A549 (cell line): ENCODE measurements around the gene RAB13. TPM values are rescaled to one million over a fixed set of nuclear protein-coding genes. Genes with fewer than 3 reads are reported as not detected.

Experiments used
- ATAC-seq, 2 experiments: fragments of 200-7000 bp in 1 of 2; fragments of >200 bp in 1 of 2; cut with Nextera tagmentation in 1 of 2; cut with Tn5 transposase in 1 of 2; 3 replicates each; pipeline versions ENCODE4 v1.8.0 to v1.9.1; 2018 to 2020; ENCODE audit warnings: mild to moderate bottlenecking in 1 of 2, moderate library complexity in 1 of 2
- CTCF ChIA-PET: fragments of 300-600 bp; sonication (Branson Sonifier 250); formaldehyde crosslinking; extraction: SDS; loops from one replicate; lab custom pipeline; 2021; ENCODE audit warnings: antibody characterized with exemption, inconsistent platforms; lab: Yijun Ruan, JAX
- POLR2A ChIA-PET: fragments of 350-600 bp; formaldehyde crosslinking; extraction: SDS; loops from one replicate; lab custom pipeline; 2021; ENCODE audit warnings: antibody characterized with exemption, inconsistent platforms; lab: Yijun Ruan, JAX
- DNase-seq, 2 experiments: peaks; one replicate each; pipeline versions ENCODE4 v3.0.0 to v3.0.0-alpha.2; 2011 to 2016; ENCODE audit warnings: low read depth in 1 of 2, low spot score in 1 of 2
- FAIRE-seq: peaks from 2 replicates; lab custom pipeline; 2011; peaks lifted over from hg19 to GRCh38; lab: Jason Lieb, UNC
- H3K27ac ChIP-seq, 2 experiments: fragments of >200 bp; sonication (Bioruptor Twin); formaldehyde crosslinking; 3 replicates each; pipeline ENCODE4 v1.5.1; 2016 to 2017
- H3K4me1 ChIP-seq: fragments of >200 bp; sonication (Bioruptor Twin); formaldehyde crosslinking; 3 replicates; pipeline ENCODE4 v1.6.1; 2016
- H3K4me2 ChIP-seq: fragments of >200 bp; sonication (Bioruptor Twin); formaldehyde crosslinking; 3 replicates; pipeline ENCODE4 v1.6.1; 2016
- H3K4me3 ChIP-seq: fragments of >200 bp; sonication (Bioruptor Twin); formaldehyde crosslinking; 3 replicates; pipeline ENCODE4 v1.5.1; 2016
- H3K9me3 ChIP-seq: fragments of >200 bp; sonication (Bioruptor Twin); formaldehyde crosslinking; 3 replicates; pipeline ENCODE4 v1.6.1; 2016
- BHLHE40 ChIP-seq: IDR thresholded peaks from 2 replicates; pipeline ENCODE4 v1.6.1; 2012; ENCODE audit warnings: low read depth, low read length, inconsistent platforms
- CBX2 ChIP-seq: fragments of 200-600 bp; sonication (generic); IDR thresholded peaks from 2 replicates; pipeline ENCODE4 v1.6.1; 2016; ENCODE audit warnings: low read depth, mild to moderate bottlenecking, borderline replicate concordance
- CEBPB ChIP-seq, 2 experiments: fragments of >200 bp in 1 of 2; sonication (Bioruptor Twin) in 1 of 2; formaldehyde crosslinking in 1 of 2; IDR thresholded peaks; 2 replicates each; pipeline ENCODE4 v1.6.1; 2012 to 2016
- ELK1 ChIP-seq: fragments of 150-350 bp; IDR thresholded peaks from 2 replicates; pipeline ENCODE4 v1.6.1; 2014; ENCODE audit warnings: low read depth, mild to moderate bottlenecking, low read length
- FOXS1 ChIP-seq: fragments of 250-450 bp; sonication (Bioruptor Pico); IDR thresholded peaks from 2 replicates; pipeline ENCODE4 v1.5.0; 2020; ENCODE audit warnings: mild to moderate bottlenecking, moderate library complexity
- GATA3 ChIP-seq: IDR thresholded peaks from 2 replicates; pipeline ENCODE4 v1.6.1; 2012; ENCODE audit warnings: borderline replicate concordance
- HOXA7 ChIP-seq: fragments of 250-450 bp; sonication (Bioruptor Pico); IDR thresholded peaks from 2 replicates; pipeline ENCODE4 v1.5.0; 2020; ENCODE audit warnings: mild to moderate bottlenecking, moderate library complexity
- HOXB5 ChIP-seq: fragments of 250-450 bp; sonication (Bioruptor Pico); IDR thresholded peaks from 2 replicates; pipeline ENCODE4 v1.5.0; 2020; ENCODE audit warnings: mild to moderate bottlenecking, moderate library complexity
- JUNB ChIP-seq: fragments of >200 bp; sonication (Bioruptor Twin); formaldehyde crosslinking; IDR thresholded peaks from 2 replicates; pipeline ENCODE4 v1.6.1; 2016
- KDM1A ChIP-seq: fragments of 200-600 bp; sonication (generic); IDR thresholded peaks from 2 replicates; pipeline ENCODE4 v1.6.1; 2016; ENCODE audit warnings: low read depth, mild to moderate bottlenecking
- MYC ChIP-seq: IDR thresholded peaks from 2 replicates; pipeline ENCODE4 v1.6.1; 2012; ENCODE audit warnings: mild to moderate bottlenecking, inconsistent platforms, low read length, improper control_type of control experiment, borderline replicate concordance
- NPAS2 ChIP-seq: fragments of 250-450 bp; sonication (Bioruptor Pico); IDR thresholded peaks from 2 replicates; pipeline ENCODE4 v1.8.0; 2022; ENCODE audit warnings: mild to moderate bottlenecking, moderate library complexity, borderline replicate concordance
- POLR2A ChIP-seq: IDR thresholded peaks from 2 replicates; pipeline ENCODE4 v1.6.1; 2012; ENCODE audit warnings: mild to moderate bottlenecking, low read length
- POLR2AphosphoS2 ChIP-seq: conservative IDR thresholded peaks from 2 replicates; pipeline ENCODE4 v1.6.1; 2012; ENCODE audit warnings: low read length, improper control_type of control experiment, inconsistent platforms
- RCOR1 ChIP-seq: fragments of 150-350 bp; IDR thresholded peaks from 2 replicates; pipeline ENCODE4 v1.6.1; 2014; ENCODE audit warnings: antibody characterized with exemption, low read length, low read depth
- RFX5 ChIP-seq: fragments of 450-650 bp; IDR thresholded peaks from 2 replicates; pipeline ENCODE4 v1.7.1; 2014; ENCODE audit warnings: antibody characterized with exemption, mild to moderate bottlenecking, moderate library complexity
- TP53 ChIP-seq: fragments of 250-450 bp; sonication (Bioruptor Pico); IDR thresholded peaks from 2 replicates; pipeline ENCODE4 v1.5.0; 2021; ENCODE audit warnings: mild to moderate bottlenecking, moderate library complexity
- ZC3H11A ChIP-seq: fragments of 450-650 bp; IDR thresholded peaks from 2 replicates; pipeline ENCODE4 v1.6.1; 2014; ENCODE audit warnings: antibody characterized with exemption, mild to moderate bottlenecking
- WGBS: methylation state at CpG from one replicate; pipeline ENCODE4 v1.1.6; 2017; ENCODE audit errors: missing lambda C conversion rate; 5-methylcytosine and 5-hydroxymethylcytosine counted together
- polyA plus RNA-seq, 4 experiments: library from polyadenylated mRNA; depleted of rRNA in 3 of 4; stranded (reverse); fragments of >200 nt; fragmentation: RNase III in 1 of 4; extraction: RNeasy Plus Mini Kit Qiagen cat#74134 plus additional on column Dnase treatment in 1 of 4; gene quantifications; 2 replicates in 3 of 4; 3 replicates in 1 of 4; pipeline ENCODE4 v1.2.3, GENCODE V29; 2011 to 2017
- TF ChIP-seq, protein P1 (sequence below): IDR thresholded peaks from 2 replicates; pipeline ENCODE4 v1.6.1; 2012; ENCODE audit warnings: low read depth, borderline replicate concordance
- TF ChIP-seq, protein P2 (sequence below): fragments of 250-450 bp; sonication (Bioruptor Pico); IDR thresholded peaks from 2 replicates; pipeline ENCODE4 v1.5.0; 2020; ENCODE audit warnings: low read depth, mild to moderate bottlenecking, moderate library complexity

RAB13 gene
- polyA plus RNA-seq, 2 of the 4 experiments (the other 2 are of a cell fraction) = 90.9 to 160 TPM

DNA sequence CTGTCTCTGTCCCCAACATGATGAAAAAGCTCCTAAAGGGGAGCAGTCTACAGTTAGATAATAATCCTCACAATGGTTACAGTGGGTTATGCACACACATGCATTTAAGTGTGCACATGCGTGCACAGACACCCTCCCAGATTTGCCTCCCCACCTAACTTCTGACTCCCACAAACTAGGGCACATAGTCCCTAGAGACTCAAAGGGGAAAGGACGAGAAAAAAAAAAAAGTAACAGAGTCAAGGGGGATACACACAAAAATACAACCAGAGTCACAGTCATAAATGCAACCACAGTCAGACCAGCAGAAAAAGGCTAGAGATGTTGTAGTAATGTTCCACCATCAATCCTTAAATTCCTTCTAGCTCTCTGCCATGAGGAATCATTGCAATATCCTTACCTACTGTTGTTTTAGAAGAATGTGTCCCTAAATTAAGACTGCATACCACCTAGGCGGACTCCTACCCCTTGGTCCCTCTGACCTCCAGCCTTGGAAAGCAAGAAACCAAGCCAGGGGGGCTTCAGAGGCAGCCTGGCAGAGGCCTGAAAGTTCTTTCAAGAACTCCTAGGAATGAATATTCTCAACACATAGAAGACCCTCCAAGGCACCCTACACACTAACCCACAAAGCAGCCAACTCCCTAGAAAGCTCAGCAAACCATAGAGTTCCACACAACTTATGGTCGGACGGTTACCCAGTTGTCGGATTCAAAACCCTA, 29.0 kb downstream of the RAB13 start:
- no peaks in the 10 kb centered on the region for H3K9me3 ChIP-seq
- TF ChIP-seq TP53 (CRISPR knock-in tag) (no peak), KDM1A (no peak), RCOR1 (no peak), FOXS1 (CRISPR knock-in tag) (no peak)
- TF ChIP-seq, protein P1, sequence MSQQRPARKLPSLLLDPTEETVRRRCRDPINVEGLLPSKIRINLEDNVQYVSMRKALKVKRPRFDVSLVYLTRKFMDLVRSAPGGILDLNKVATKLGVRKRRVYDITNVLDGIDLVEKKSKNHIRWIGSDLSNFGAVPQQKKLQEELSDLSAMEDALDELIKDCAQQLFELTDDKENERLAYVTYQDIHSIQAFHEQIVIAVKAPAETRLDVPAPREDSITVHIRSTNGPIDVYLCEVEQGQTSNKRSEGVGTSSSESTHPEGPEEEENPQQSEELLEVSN = no peak
- ChIA-PET POLR2A (interaction anchor here (1.4 to 2.4 kb wide), 2 partner anchors 10 to 21 kb away, joined by 3 to 11 read pairs; partner anchors contain the start of genes CREB3L4 and JTB), CTCF (interaction anchor here (0.9 to 7.5 kb wide), 4 partner anchors 10 to 160 kb away, joined by 5 to 75 read pairs (median 14); partner anchors contain the start of genes CREB3L4, DENND4B and RAB13)
- FAIRE-seq (no peak), ATAC-seq (no peak), DNase-seq (no peak)
- peaks cover 28% of the 10 kb centered on the region for H3K4me1 ChIP-seq
- peak overlapping the region; percentile 90 for H3K4me2 ChIP-seq
- peak overlapping the region; percentile 92 to 95 for H3K27ac ChIP-seq
- WGBS = 86% methylated on average over 6 of the region's 6 CpGs
- H3K4me3 ChIP-seq = peak overlapping the region; percentile 94

DNA sequence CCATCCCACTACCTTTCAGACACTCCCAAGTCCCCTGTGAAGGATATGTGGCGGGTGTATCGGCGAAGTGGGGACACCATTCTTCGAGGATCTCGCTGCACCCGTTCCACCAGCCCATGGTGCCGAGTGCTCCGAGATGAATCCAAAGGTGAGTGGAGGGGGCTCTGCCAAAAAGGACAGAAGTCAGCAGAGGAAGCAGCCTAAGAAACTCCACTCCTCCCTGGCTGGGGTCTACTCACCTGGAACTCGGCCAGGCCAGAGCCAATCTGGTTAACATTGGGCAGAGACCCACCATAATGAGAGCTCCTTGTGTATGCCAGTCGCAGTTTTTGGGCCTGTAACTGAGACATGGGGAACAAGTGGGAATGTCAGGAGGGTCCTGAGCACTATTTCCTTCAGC, 31.3 kb downstream of the RAB13 start:
- FAIRE-seq (no peak), DNase-seq (no peak), ATAC-seq (no peak)
- H3K4me1 ChIP-seq = peaks cover 20% of the 10 kb centered on the region
- TF ChIP-seq MYC (no peak), BHLHE40 (no peak), HOXA7 (CRISPR knock-in tag) (no peak), CEBPB (IDR thresholded peaks at IDR 0.05) (no peak), CBX2 (no peak), RCOR1 (no peak)
- no peak overlapping the region for H3K4me2 ChIP-seq
- no peak overlapping the region for H3K27ac ChIP-seq
- ChIA-PET CTCF (interaction anchor here (0.7 to 7.5 kb wide), 4 partner anchors 10 to 32 kb away, joined by 3 to 75 read pairs (median 20); partner anchors contain the start of genes CREB3L4, DENND4B and RAB13), POLR2A (interaction anchor here (0.7 kb wide), 1 partner anchor 32 kb away, joined by 4 read pairs; the partner anchor contains the start of gene GATAD2B)
- no peaks in the 10 kb centered on the region for H3K9me3 ChIP-seq
- no peak overlapping the region for H3K4me3 ChIP-seq
- WGBS = 93% methylated on average over 10 of the region's 10 CpGs

DNA sequence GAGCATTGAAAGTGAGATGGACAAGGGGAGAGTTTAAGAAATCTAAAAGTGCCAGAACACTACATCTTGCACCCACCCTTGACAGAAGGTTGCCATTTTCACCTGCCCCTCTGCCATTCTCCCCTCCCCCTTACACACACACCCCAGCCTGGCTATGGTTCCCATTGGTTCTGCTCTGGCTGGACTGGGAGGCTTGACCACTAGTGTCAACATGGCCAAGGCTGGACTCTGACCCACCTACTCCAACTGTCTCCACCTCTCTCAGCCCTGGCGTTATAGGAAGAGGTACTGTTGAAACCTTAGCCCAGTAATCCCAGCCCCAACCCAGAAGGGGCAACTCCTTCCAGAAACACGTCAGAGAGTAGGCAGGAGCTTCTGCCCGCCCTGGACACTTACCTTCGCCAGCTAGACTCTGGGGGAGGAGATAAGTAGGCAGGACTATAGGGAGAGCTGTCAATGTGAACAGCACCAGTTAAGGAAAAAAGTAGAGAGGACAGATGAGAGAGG, 32.2 kb downstream of the RAB13 start:
- Histone ChIP-seq H3K4me3 (no peak overlapping the region), H3K4me1 (peaks cover 15% of the 10 kb centered on the region), H3K27ac (no peak overlapping the region), H3K4me2 (no peak overlapping the region), H3K9me3 (no peaks in the 10 kb centered on the region)
- TF ChIP-seq POLR2A = no peak
- TF ChIP-seq HOXB5 (CRISPR knock-in tag) = no peak
- no peak for TF ChIP-seq JUNB
- no peak for TF ChIP-seq MYC
- TF ChIP-seq GATA3 = no peak
- TF ChIP-seq, protein P2, sequence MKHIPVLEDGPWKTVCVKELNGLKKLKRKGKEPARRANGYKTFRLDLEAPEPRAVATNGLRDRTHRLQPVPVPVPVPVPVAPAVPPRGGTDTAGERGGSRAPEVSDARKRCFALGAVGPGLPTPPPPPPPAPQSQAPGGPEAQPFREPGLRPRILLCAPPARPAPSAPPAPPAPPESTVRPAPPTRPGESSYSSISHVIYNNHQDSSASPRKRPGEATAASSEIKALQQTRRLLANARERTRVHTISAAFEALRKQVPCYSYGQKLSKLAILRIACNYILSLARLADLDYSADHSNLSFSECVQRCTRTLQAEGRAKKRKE = no peak
- no peak for TF ChIP-seq POLR2AphosphoS2
- no peak for TF ChIP-seq RCOR1
- TF ChIP-seq ZC3H11A = no peak
- no peak for TF ChIP-seq KDM1A
- no peak for TF ChIP-seq NPAS2 (CRISPR knock-in tag)
- TF ChIP-seq ELK1 = no peak
- no peak for TF ChIP-seq CBX2
- TF ChIP-seq RFX5 = no peak
- 70% methylated on average over 4 of the region's 4 CpGs for WGBS
- no peak for ATAC-seq
- POLR2A ChIA-PET = interaction anchor here (1.6 kb wide), 1 partner anchor 14 kb away, joined by 5 read pairs; the partner anchor contains the start of gene CREB3L4
- DNase-seq = no peak
- FAIRE-seq = no peak
- CTCF ChIA-PET = interaction anchor here (0.5 to 7.5 kb wide), 4 partner anchors 9 to 357 kb away, joined by 3 to 75 read pairs (median 20); partner anchors contain the start of genes CREB3L4, DENND4B and RAB13
